HUES48 (cell line): ENCODE data around the gene AP1M1.
A peak's percentile ranks its signal among the peaks of the same experiment; 100 is the strongest.

Source experiments
- H3K27ac ChIP-seq: one replicate; pipeline ENCODE4 v1.7.0; 2013; ENCODE audit warnings: low read depth, low read length, inconsistent platforms
- H3K27me3 ChIP-seq: 2 replicates; pipeline ENCODE4 v1.6.1; 2013; ENCODE audit warnings: mild to moderate bottlenecking, low read length; ENCODE audit not compliant: control insufficient read depth, insufficient read depth
- H3K36me3 ChIP-seq: 2 replicates; pipeline ENCODE4 v1.6.1; 2013; ENCODE audit warnings: low read length; ENCODE audit not compliant: control insufficient read depth, insufficient read depth
- H3K4me1 ChIP-seq: 2 replicates; pipeline ENCODE4 v1.6.1; 2013; ENCODE audit warnings: mild to moderate bottlenecking, low read length; ENCODE audit not compliant: control insufficient read depth, insufficient read depth
- H3K4me3 ChIP-seq: 2 replicates; pipeline ENCODE4 v1.5.1; 2013; ENCODE audit warnings: mild to moderate bottlenecking, low read depth, low read length
- H3K9ac ChIP-seq: 2 replicates; pipeline ENCODE4 v1.6.1; 2013; ENCODE audit warnings: mild to moderate bottlenecking, low read depth, low read length, moderate library complexity
- H3K9me3 ChIP-seq: 2 replicates; pipeline ENCODE4 v1.6.1; 2013; ENCODE audit warnings: low read length; ENCODE audit not compliant: control insufficient read depth, insufficient read depth

AP1M1 gene

DNA sequence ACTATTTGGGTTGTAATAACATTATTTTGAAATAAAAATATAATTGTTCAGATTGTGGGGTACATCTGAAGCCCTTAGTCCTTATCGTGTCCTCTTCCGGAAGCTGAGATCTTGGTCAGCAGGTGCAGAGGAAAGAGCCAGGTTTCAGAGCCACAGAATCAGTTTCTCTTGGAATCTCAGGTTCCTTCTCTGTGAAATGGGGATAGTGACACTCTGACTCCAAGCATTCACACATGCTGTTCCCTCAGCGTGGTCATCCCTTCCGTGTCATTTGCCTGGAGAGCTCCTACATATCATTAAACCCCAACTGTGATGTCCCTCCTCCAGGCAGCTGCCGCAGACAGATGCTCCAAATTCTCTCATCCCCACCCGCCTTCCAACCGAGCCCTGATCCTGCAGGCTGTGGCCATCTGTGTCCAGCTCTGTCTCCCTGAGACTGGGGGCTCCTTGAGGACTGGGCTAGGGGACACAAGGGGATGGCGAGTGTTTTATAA, 59.8 kb downstream of the AP1M1 start:
- Histone ChIP-seq H3K27me3 (no peaks in the 10 kb centered on the region), H3K4me3 (no peak overlapping the region), H3K9me3 (no peaks in the 10 kb centered on the region), H3K9ac (no peak overlapping the region), H3K36me3 (no peaks in the 10 kb centered on the region), H3K4me1 (no peaks in the 10 kb centered on the region), H3K27ac (no peak overlapping the region)

DNA sequence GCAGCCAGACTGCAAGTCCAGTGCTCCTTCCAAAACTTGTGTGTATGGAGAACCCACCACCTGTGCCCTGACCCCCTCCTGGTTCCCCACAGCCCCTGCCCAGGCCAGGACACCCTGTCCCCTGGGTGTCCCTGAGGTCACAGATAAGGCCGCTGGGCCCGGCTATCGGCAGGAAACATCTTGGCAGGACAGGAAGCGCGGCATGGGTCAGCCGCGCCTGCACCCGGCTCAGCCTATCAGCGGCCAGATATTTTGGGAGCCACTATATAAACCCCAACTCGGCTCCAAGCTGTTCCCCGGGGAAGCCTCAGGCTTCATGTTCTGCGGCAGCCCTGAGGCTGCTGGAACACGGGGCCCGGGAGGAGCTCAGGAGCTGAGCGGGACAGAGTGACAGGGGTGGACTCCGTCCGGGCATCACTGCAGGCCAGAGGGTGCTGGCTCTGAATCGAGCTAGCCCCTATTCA, 60.8 kb downstream of the AP1M1 start:
- H3K9ac ChIP-seq, result no peak overlapping the region
- no peaks in the 10 kb centered on the region for H3K9me3 ChIP-seq
- H3K4me3 ChIP-seq, result no peak overlapping the region
- no peaks in the 10 kb centered on the region for H3K36me3 ChIP-seq
- H3K27me3 ChIP-seq, result no peaks in the 10 kb centered on the region
- no peaks in the 10 kb centered on the region for H3K4me1 ChIP-seq
- no peak overlapping the region for H3K27ac ChIP-seq

DNA sequence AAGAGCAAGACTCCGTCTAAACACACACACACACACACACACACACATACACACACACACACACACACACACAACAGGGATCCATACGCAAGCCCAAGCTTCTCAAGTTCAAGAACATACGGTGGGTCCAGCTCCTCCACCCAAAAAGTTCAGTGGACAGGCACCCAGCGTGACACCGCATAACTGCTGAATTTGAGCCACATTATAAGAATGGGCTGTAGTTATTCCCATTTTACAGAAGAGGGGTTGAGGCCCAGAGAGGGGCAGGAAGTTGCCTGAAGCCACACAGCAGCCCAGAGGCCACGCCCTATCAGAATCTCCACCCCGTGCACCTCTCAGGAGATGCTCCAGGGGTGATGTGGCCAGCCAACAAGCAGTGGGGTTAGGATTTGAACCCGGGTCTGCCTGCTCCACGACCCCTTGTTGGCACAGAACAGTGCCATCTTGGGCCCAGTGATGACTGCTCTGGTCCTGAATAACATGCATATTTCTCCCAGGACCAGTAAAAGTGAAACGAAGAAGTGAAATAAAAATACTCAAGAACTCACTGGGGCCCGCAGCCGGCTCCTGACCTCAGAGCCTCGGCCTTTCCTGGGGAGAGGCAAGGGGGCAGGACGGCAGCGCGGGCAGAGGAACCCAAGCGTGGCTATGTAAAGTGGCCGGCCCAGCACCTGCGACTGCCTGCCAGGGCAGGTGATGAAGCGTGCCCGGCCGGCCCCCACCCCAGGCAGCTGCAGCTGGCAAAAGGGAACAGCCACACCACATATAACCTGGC, 61.9 kb downstream of the AP1M1 start:
- Histone ChIP-seq H3K4me1 (no peaks in the 10 kb centered on the region), H3K9ac (no peak overlapping the region), H3K36me3 (no peaks in the 10 kb centered on the region), H3K9me3 (no peaks in the 10 kb centered on the region), H3K27me3 (no peaks in the 10 kb centered on the region), H3K27ac (no peak overlapping the region), H3K4me3 (no peak overlapping the region)

DNA sequence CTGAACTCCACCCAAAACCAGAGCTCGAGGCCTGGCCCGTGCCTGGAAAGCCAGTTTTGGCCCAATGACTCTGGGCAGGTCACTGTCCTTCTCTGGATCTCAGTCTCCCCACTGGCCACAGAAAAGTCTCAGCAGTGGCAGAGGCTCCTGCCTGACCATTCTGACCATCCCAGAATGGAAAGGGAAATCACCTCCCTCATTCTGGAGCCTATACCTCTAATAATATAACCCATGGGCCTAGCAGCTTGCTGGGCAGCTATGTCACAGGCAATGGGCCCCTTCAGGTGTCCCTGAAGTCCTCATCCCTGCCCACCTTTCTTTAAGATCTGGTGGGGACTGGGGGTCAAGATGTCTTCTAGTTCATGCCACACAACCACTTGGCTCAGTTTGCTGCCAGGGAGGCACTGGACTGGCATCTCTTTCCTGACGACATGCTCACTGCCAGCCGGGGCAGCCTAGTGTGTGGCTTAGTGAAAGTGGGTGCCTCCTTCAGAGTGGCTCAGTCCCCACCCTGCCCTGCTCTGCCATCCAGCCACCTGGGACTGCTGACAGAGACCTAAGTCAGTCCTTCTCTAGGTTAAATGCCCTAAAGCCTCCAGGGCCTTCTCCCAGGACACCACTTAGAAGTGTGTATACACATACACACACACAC, 62.6 kb downstream of the AP1M1 start:
- Histone ChIP-seq H3K9ac (no peak overlapping the region), H3K27ac (no peak overlapping the region), H3K36me3 (no peaks in the 10 kb centered on the region), H3K9me3 (no peaks in the 10 kb centered on the region), H3K4me1 (no peaks in the 10 kb centered on the region), H3K27me3 (no peaks in the 10 kb centered on the region), H3K4me3 (no peak overlapping the region)

DNA sequence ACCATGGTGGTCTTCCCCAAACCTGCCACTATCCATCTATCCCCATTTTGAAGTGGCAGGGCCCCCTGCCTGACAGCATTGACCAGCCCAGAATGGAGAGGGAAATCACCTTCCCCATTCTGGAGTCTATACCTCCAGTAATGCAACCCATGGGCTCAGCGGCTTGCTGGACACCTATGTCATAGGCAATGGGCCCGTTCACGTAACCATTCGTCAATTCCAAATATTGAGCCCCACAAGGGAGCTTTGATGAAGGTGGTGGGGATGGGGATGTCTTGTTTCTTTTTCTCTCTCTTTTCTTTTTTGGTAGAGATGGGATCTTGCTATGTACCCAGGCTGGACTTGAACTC, 63.1 kb downstream of the AP1M1 start:
- Histone ChIP-seq H3K27me3 (no peaks in the 10 kb centered on the region), H3K4me1 (no peaks in the 10 kb centered on the region), H3K9ac (no peak overlapping the region), H3K27ac (no peak overlapping the region), H3K4me3 (no peak overlapping the region), H3K36me3 (no peaks in the 10 kb centered on the region), H3K9me3 (no peaks in the 10 kb centered on the region)

DNA sequence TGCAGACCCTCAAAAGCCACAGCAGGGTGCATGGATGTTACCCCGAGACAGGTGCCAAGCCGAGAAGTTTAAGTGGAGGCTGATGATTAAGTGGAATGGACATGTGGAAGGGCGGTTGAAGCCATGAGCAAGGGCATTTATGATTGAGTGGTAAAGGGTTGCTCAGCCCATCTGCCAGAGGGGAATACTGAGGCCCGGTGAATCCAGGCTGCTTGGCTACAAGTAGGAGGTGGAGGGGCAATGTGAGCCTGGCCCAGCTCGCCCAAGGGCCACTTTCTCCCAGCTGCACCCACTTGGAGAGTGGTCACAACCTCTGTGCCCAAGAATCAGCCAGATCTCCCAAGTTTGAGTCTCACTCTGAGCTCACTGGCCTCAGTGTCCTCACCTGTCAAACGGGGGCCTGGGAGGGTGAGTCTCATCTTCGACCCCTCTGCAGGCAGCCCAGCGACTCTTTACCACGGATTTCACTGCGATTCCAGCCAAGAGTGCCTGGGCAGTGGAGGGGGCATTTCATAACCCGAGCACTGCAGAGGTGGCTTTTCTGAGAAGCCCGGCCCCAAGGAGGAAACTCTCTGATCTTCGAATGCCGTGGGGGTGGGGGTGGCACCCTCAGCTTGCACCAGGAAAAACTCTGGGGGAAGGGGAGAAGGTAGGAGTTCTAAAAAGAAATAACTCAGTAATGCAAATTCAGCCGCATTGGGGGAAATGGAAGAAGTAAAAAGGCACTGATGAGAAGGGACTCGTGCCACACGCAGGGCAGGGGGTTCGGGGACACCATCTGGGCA, 64.1 kb downstream of the AP1M1 start:
- no peak overlapping the region for H3K27ac ChIP-seq
- H3K9me3 ChIP-seq, result no peaks in the 10 kb centered on the region
- H3K4me3 ChIP-seq, result no peak overlapping the region
- no peaks in the 10 kb centered on the region for H3K27me3 ChIP-seq
- H3K4me1 ChIP-seq, result no peaks in the 10 kb centered on the region
- no peak overlapping the region for H3K9ac ChIP-seq
- H3K36me3 ChIP-seq, result no peaks in the 10 kb centered on the region

DNA sequence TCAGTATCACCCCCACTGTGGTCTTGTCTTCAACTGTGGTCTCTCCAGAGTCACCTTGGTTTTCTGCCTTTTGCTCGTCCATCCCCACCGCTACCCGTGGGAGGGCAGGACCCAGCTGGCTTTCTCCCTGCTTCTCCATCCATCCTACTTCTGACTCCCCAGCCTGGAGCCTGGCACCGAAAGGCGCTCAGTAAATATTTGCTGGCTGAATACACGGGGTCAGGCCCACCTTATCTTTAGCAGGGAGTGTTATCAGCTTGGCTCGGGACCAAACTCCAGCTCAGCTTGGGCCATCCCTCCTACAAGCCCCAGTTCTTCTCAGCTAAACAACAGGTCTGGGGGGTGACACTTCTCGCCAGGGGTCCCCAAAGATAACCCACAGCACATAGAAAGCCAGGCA, 64.9 kb downstream of the AP1M1 start:
- no peak overlapping the region for H3K4me3 ChIP-seq
- peak overlapping the region; percentile 18 for H3K27ac ChIP-seq
- H3K36me3 ChIP-seq, result no peaks in the 10 kb centered on the region
- no peaks in the 10 kb centered on the region for H3K9me3 ChIP-seq
- H3K4me1 ChIP-seq, result no peaks in the 10 kb centered on the region
- H3K9ac ChIP-seq, result no peak overlapping the region
- no peaks in the 10 kb centered on the region for H3K27me3 ChIP-seq

DNA sequence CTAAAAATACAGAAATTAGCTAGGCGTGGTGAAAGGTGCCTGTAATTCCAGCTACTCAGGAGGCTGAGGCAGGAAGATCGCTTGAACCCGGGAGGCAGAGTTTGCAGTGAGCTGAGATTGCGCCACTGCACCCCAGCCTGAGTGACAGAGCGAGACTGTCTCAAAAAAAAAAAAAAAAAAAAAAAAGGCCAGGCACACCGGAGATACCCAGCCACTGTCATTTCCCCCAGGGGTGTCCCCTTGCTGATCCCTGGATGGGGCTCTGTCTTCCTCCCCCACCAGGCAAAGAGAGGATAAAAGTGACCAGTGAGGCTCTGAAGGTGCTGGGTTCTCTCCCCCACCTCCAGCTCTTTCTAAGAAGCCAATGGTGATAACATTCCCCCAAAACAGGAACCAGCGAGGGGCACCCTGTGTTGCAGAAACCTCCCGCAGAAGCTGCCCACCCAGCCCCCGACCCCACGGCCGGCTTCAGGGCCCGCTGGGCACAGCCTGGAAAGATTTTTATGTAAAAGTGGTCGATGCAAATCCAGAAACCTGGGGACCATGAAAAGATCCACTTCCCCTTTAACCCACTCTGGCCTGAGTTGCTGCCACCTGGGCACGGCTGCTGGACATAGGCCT, 65.5 kb downstream of the AP1M1 start:
- no peaks in the 10 kb centered on the region for H3K9me3 ChIP-seq
- H3K27me3 ChIP-seq, result no peaks in the 10 kb centered on the region
- no peak overlapping the region for H3K4me3 ChIP-seq
- H3K36me3 ChIP-seq, result no peaks in the 10 kb centered on the region
- peak overlapping the region; percentile 18 for H3K27ac ChIP-seq
- no peak overlapping the region for H3K9ac ChIP-seq
- no peaks in the 10 kb centered on the region for H3K4me1 ChIP-seq

DNA sequence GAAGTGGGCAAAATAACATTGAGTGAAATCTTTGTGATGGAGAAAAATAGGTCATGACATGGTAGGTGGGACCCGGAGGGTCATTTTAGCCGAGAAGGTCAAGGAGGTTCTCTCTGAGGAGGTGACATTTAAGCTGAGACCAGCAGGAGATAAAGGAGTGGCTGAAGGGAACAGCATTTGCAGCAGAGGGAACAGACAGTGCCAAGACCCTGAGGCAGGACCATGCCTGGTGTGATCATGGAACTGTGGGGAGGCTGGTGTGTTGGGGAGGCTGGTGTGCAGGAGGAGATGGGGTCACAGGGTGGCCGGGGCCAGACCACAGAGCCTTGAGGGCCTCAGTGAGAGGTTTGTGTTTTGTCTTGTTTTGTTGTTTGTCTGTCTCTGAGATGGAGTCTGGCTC, 67.5 kb downstream of the AP1M1 start:
- Histone ChIP-seq H3K36me3 (no peaks in the 10 kb centered on the region), H3K4me3 (no peak overlapping the region), H3K27me3 (no peaks in the 10 kb centered on the region), H3K9ac (no peak overlapping the region), H3K27ac (no peak overlapping the region), H3K4me1 (no peaks in the 10 kb centered on the region), H3K9me3 (no peaks in the 10 kb centered on the region)

DNA sequence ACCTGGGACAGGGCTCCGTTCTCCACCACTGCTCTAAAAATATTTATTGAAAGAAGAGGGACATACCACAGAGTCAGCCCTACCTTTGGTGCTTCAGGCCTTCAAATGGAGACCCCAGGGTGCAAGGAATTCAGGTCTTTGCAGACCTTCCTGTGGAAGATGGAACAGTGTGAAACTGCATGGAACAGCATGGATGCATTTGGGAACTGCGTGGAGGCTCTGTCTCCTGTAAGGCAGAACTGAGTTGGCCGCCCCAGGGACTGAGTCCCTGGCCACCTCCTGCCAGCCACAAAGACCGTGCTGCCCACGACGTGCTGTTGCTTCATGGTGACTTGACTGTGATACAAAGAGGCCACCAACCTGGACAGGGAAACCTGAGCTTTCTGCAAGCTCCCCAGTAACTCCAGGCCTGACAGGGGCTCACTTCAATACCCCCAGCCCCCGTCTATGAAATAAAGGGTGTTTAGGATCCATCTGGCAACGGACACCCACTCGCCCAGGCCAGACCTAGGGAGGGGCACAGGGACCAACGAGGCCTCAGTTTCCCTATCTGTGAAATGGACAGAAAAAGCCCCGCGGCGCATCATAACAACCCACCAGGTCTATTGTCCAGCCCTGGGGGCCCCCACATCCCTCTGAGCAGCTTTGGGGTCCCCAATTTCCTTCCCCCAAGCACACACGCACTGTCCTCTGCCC, 68.3 kb downstream of the AP1M1 start:
- H3K27me3 ChIP-seq, result no peaks in the 10 kb centered on the region
- H3K36me3 ChIP-seq, result no peaks in the 10 kb centered on the region

More for the DNA sequence above, 68.3 kb downstream of the AP1M1 start:
- Histone ChIP-seq H3K9ac (no peak overlapping the region), H3K27ac (no peak overlapping the region), H3K4me3 (no peak overlapping the region), H3K9me3 (no peaks in the 10 kb centered on the region), H3K4me1 (no peaks in the 10 kb centered on the region)
